Measurements from ENCODE around the gene CAP2. TPM values are rescaled to one million over a fixed set of nuclear protein-coding genes. Genes with fewer than 3 reads are reported as not detected.

The CAP2 gene
- total RNA-seq, 1 donor from 2014 or later, result 9.3 TPM

GRCh38 chr6:17472653-17473183, 79.3 kb downstream of the CAP2 start:
- DNase-seq (ENCODE audit: low spot score), result no peak

GRCh38 chr6:17473554-17473953, 80.2 kb downstream of the CAP2 start:
- no peak for DNase-seq (ENCODE audit: low spot score)

GRCh38 chr6:17474289-17474688, 80.9 kb downstream of the CAP2 start:
- DNase-seq (ENCODE audit: low spot score), result no peak

GRCh38 chr6:17475606-17476244, 82.3 kb downstream of the CAP2 start:
- DNase-seq (ENCODE audit: low spot score), result no peak

GRCh38 chr6:17476511-17476910, 83.1 kb downstream of the CAP2 start:
- DNase-seq (ENCODE audit: low spot score), result no peak

GRCh38 chr6:17477356-17477755, 84.0 kb downstream of the CAP2 start:
- no peak for DNase-seq (ENCODE audit: low spot score)

GRCh38 chr6:17478223-17478907, 85.0 kb downstream of the CAP2 start:
- DNase-seq (ENCODE audit: low spot score), result no peak

GRCh38 chr6:17478946-17479345, 85.6 kb downstream of the CAP2 start:
- DNase-seq (ENCODE audit: low spot score), result no peak

- DNase-seq (ENCODE audit: low spot score), result no peak
Observed at GRCh38 chr6:17480476-17480875, 87.1 kb downstream of the CAP2 start.

- DNase-seq (ENCODE audit: low spot score), result no peak
Observed at GRCh38 chr6:17482711-17483110, 89.3 kb downstream of the CAP2 start.

GRCh38 chr6:17483391-17484016, 90.1 kb downstream of the CAP2 start:
- no peak for DNase-seq (ENCODE audit: low spot score)

- DNase-seq (ENCODE audit: low spot score), result no peak
Observed at GRCh38 chr6:17484201-17484849, 90.9 kb downstream of the CAP2 start.

GRCh38 chr6:17485181-17485580, 91.8 kb downstream of the CAP2 start:
- no peak for DNase-seq (ENCODE audit: low spot score)

GRCh38 chr6:17485946-17486345, 92.6 kb downstream of the CAP2 start:
- DNase-seq (ENCODE audit: low spot score), result no peak

- DNase-seq (ENCODE audit: low spot score), result no peak
Observed at GRCh38 chr6:17486680-17487079, 93.3 kb downstream of the CAP2 start.

- no peak for DNase-seq (ENCODE audit: low spot score)
Observed at GRCh38 chr6:17490724-17491123, 97.3 kb downstream of the CAP2 start.

- DNase-seq (ENCODE audit: low spot score), result no peak
Observed at GRCh38 chr6:17491416-17492142, 98.2 kb downstream of the CAP2 start.

- DNase-seq (ENCODE audit: low spot score), result no peak
Observed at GRCh38 chr6:17492350-17492749, 99.0 kb downstream of the CAP2 start.

GRCh38 chr6:17493286-17493685, 99.9 kb downstream of the CAP2 start:
- DNase-seq (ENCODE audit: low spot score), result no peak

- no peak for DNase-seq (ENCODE audit: low spot score)
Observed at GRCh38 chr6:17494177-17494576, 100.8 kb downstream of the CAP2 start.

GRCh38 chr6:17494919-17495318, 101.5 kb downstream of the CAP2 start:
- DNase-seq (ENCODE audit: low spot score), result no peak

Measured in mesenteric fat pad (tissue), 1 donor.